Liver (tissue), 9 donors: Measurements from ENCODE around the gene SLC9A3. TPM values are rescaled to one million over a fixed set of nuclear protein-coding genes. Genes with fewer than 3 reads are reported as not detected.

Experiments
- DNase-seq: peaks from one replicate; pipeline ENCODE4 v3.0.0-alpha.2; 2017; ENCODE audit warnings: low spot score
- H3K27ac ChIP-seq, 2 donors: one replicate each; pipeline ENCODE4 v1.7.0; 2013; ENCODE audit warnings: inconsistent platforms in 2 of 2, low read length in 2 of 2, control low read depth in 1 of 2, low read depth in 1 of 2, mild to moderate bottlenecking in 1 of 2
- H3K27me3 ChIP-seq, 4 donors: one replicate each; pipeline versions ENCODE4 v1.6.1 to v1.7.0; 2013; ENCODE audit warnings: low read length in 3 of 4, inconsistent platforms in 1 of 4, mild to moderate bottlenecking in 1 of 4, moderate library complexity in 1 of 4; ENCODE audit not compliant: control insufficient read depth in 4 of 4, insufficient read depth in 4 of 4
- H3K36me3 ChIP-seq, 4 donors: one replicate each; pipeline versions ENCODE4 v1.6.1 to v1.7.0; 2013; ENCODE audit warnings: low read length in 3 of 4, mild to moderate bottlenecking in 3 of 4, low read depth in 1 of 4, moderate library complexity in 1 of 4; ENCODE audit not compliant: control insufficient read depth in 4 of 4, insufficient read depth in 3 of 4
- H3K4me1 ChIP-seq, 4 donors: one replicate each; pipeline versions ENCODE4 v1.6.1 to v1.7.0; 2013; ENCODE audit warnings: low read length in 3 of 4, mild to moderate bottlenecking in 3 of 4, moderate library complexity in 1 of 4; ENCODE audit not compliant: control insufficient read depth in 4 of 4, insufficient read depth in 4 of 4
- H3K4me3 ChIP-seq, 3 donors: one replicate each; pipeline versions ENCODE4 v1.6.1 to v1.7.0; 2013; ENCODE audit warnings: low read length in 3 of 3, control low read depth in 1 of 3, low read depth in 1 of 3, mild to moderate bottlenecking in 1 of 3
- H3K9ac ChIP-seq, 2 donors: one replicate each; pipeline ENCODE4 v1.7.0; 2013; ENCODE audit warnings: low read length in 2 of 2, mild to moderate bottlenecking in 2 of 2, moderate library complexity in 2 of 2, control low read depth in 1 of 2, low read depth in 1 of 2
- H3K9me3 ChIP-seq, 4 donors: one replicate each; pipeline versions ENCODE4 v1.6.1 to v1.7.0; 2013; ENCODE audit warnings: low read length in 3 of 4; ENCODE audit not compliant: control insufficient read depth in 4 of 4
- EGR1 ChIP-seq, 2 donors: IDR thresholded peaks; 2 replicates each; pipeline ENCODE4 v1.6.1; 2016 to 2018; ENCODE audit warnings: antibody characterized with exemption in 2 of 2, low read depth in 2 of 2
- FOXA1 ChIP-seq: IDR thresholded peaks from 2 replicates; pipeline ENCODE4 v1.6.1; 2016; ENCODE audit warnings: antibody characterized with exemption
- FOXA2 ChIP-seq: IDR thresholded peaks from 2 replicates; pipeline ENCODE4 v1.6.1; 2016; ENCODE audit warnings: antibody characterized with exemption
- GABPA ChIP-seq, 2 donors: IDR thresholded peaks in 1 of 2; conservative IDR thresholded peaks in 1 of 2; 2 replicates each; pipeline ENCODE4 v1.6.1; 2016; ENCODE audit warnings: antibody characterized with exemption in 2 of 2, mild to moderate bottlenecking in 1 of 2, moderate library complexity in 1 of 2
- HNF4A ChIP-seq, 2 donors: conservative IDR thresholded peaks; 2 replicates each; pipeline ENCODE4 v1.6.1; 2016; ENCODE audit warnings: antibody characterized with exemption in 2 of 2, mild to moderate bottlenecking in 2 of 2
- HNF4G ChIP-seq: IDR thresholded peaks from 2 replicates; pipeline ENCODE4 v1.6.1; 2016; ENCODE audit warnings: antibody characterized with exemption
- JUND ChIP-seq, 2 donors: IDR thresholded peaks; 2 replicates each; pipeline ENCODE4 v1.6.1; 2016; ENCODE audit warnings: antibody characterized with exemption in 2 of 2
- NR2F2 ChIP-seq: IDR thresholded peaks from 2 replicates; pipeline ENCODE4 v1.6.1; 2016; ENCODE audit warnings: antibody characterized with exemption
- RAD21 ChIP-seq, 2 donors: IDR thresholded peaks; 2 replicates each; pipeline ENCODE4 v1.6.1; 2016; ENCODE audit warnings: antibody characterized with exemption in 2 of 2, mild to moderate bottlenecking in 2 of 2
- RXRA ChIP-seq, 2 donors: IDR thresholded peaks; 2 replicates each; pipeline ENCODE4 v1.6.1; 2017 to 2018; ENCODE audit warnings: antibody characterized with exemption in 2 of 2, mild to moderate bottlenecking in 1 of 2
- SP1 ChIP-seq: IDR thresholded peaks from 2 replicates; pipeline ENCODE4 v1.6.1; 2018; ENCODE audit warnings: antibody characterized with exemption, mild to moderate bottlenecking
- TAF1 ChIP-seq: conservative IDR thresholded peaks from 2 replicates; pipeline ENCODE4 v1.6.1; 2016; ENCODE audit warnings: antibody characterized with exemption, mild to moderate bottlenecking
- YY1 ChIP-seq: IDR thresholded peaks from 2 replicates; pipeline ENCODE4 v1.6.1; 2016; ENCODE audit warnings: antibody characterized with exemption, mild to moderate bottlenecking
- WGBS: extraction: QIAGEN DNeasy Blood & Tissue Kit; methylation state at CpG from one replicate; pipeline ENCODE4 v1.1.7; 2013; 5-methylcytosine and 5-hydroxymethylcytosine counted together
- polyA plus RNA-seq, 2 donors: library from polyadenylated mRNA; stranded (reverse) in 1 of 2; unstranded in 1 of 2; fragments of 200-250 nt in 1 of 2; fragments of >200 nt in 1 of 2; fragmentation: Nextera tagmentation in 1 of 2; extraction: Ambion mirVana in 1 of 2; gene quantifications; one replicate each; pipeline versions ENCODE4 v1.2.1 to v1.2.3, GENCODE V29; 2013 to 2015
- total RNA-seq, 2 donors: library from RNA; depleted of rRNA; stranded (reverse); fragments of >200 nt; gene quantifications; one replicate each; pipeline ENCODE4 v1.2.3, GENCODE V29; 2014
- TF ChIP-seq, protein P1 (sequence below): IDR thresholded peaks from 2 replicates; pipeline ENCODE4 v1.6.1; 2016; ENCODE audit warnings: antibody characterized with exemption
- TF ChIP-seq, protein P2 (sequence below): IDR thresholded peaks from 2 replicates; pipeline ENCODE4 v1.6.1; 2016; ENCODE audit warnings: antibody characterized with exemption
- TF ChIP-seq, protein P3 (sequence below): IDR thresholded peaks from 2 replicates; pipeline ENCODE4 v1.6.1; 2016; ENCODE audit warnings: antibody characterized with exemption
- TF ChIP-seq, protein P4 (sequence below): IDR thresholded peaks from 2 replicates; pipeline ENCODE4 v1.6.1; 2016; ENCODE audit warnings: antibody characterized with exemption, mild to moderate bottlenecking
- TF ChIP-seq, protein P5 (sequence below): fragments of 150-350 bp; IDR thresholded peaks from 2 replicates; pipeline ENCODE4 v1.5.1; 2017; ENCODE audit warnings: improper control_type of control experiment, low read depth, low read length; ENCODE audit not compliant: missing input control
- donor health status: healthy.
- donor health status: healthy.
- donor health status: healthy.
- donor health status: healthy.
- donor health status: healthy.

Gene SLC9A3
- total and polyA plus RNA-seq, 4 donors: 0.31 to 1.0 (median 0.67) TPM

DNA sequence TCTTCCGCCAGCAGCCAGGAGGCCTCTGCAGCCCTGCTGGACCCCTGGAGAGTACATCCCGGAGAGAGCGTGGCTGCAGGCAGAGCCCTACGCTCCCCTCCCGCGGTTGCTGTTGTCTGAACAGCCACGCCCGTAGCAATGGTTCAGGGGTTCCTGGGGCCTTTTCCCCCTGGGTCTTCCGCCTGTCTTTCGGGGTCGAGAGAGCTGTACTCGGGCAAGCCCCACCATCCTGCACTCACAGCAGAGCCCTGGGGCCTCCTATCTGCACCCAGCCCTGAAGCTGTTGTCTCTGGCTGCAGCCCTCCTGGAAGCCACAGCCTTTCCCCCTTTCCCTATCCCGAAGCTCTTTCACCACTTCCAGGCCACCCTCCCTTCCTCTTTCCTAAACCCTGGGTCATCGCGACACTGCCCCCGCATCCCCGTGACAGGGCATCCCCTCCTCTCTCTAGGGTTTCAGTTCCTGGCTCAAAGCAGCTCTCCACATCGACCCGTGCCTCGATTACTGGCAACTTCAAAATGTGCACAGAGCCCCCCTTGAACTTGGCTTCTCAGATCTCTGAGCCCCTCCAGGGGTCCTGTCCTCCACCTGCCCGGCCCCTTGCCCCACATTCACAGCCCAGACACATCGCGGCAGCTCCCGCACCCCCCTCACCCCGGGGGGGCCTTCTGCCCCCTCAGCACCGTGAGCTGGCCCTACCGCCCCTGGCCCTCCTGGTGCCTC, 44.0 kb upstream of the SLC9A3 start:
- H3K36me3 ChIP-seq: no peaks in the 10 kb centered on the region
- no peak overlapping the region for H3K9ac ChIP-seq
- DNase-seq: no peak
- WGBS: 59% methylated on average over 27 of the region's 27 CpGs
- H3K27ac ChIP-seq: no peak overlapping the region
- H3K4me3 ChIP-seq: no peak overlapping the region
- peaks cover 0 to 8% (median 0%) of the 10 kb centered on the region in 4 donors for H3K9me3 ChIP-seq
- TF ChIP-seq TAF1 (no peak), RXRA (IDR thresholded peaks at IDR 0.05) (no peak), NR2F2 (no peak), HNF4G (no peak), FOXA1 (no peak), YY1 (no peak), FOXA2 (no peak), SP1 (no peak), RAD21 (IDR thresholded peaks at IDR 0.05) (no peak), EGR1 (IDR thresholded peaks at IDR 0.05; ENCODE audit: low read depth in 2 of 2) (no peak)
- TF ChIP-seq, protein P1, sequence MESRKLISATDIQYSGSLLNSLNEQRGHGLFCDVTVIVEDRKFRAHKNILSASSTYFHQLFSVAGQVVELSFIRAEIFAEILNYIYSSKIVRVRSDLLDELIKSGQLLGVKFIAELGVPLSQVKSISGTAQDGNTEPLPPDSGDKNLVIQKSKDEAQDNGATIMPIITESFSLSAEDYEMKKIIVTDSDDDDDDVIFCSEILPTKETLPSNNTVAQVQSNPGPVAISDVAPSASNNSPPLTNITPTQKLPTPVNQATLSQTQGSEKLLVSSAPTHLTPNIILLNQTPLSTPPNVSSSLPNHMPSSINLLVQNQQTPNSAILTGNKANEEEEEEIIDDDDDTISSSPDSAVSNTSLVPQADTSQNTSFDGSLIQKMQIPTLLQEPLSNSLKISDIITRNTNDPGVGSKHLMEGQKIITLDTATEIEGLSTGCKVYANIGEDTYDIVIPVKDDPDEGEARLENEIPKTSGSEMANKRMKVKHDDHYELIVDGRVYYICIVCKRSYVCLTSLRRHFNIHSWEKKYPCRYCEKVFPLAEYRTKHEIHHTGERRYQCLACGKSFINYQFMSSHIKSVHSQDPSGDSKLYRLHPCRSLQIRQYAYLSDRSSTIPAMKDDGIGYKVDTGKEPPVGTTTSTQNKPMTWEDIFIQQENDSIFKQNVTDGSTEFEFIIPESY: no peak
- TF ChIP-seq, protein P2, sequence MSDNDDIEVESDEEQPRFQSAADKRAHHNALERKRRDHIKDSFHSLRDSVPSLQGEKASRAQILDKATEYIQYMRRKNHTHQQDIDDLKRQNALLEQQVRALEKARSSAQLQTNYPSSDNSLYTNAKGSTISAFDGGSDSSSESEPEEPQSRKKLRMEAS: no peak
- TF ChIP-seq, protein P3, sequence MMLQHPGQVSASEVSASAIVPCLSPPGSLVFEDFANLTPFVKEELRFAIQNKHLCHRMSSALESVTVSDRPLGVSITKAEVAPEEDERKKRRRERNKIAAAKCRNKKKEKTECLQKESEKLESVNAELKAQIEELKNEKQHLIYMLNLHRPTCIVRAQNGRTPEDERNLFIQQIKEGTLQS: no peak
- H3K4me1 ChIP-seq: no peaks in the 10 kb centered on the region
- H3K27me3 ChIP-seq: peaks cover 0 to 7% (median 3%) of the 10 kb centered on the region in 4 donors

DNA sequence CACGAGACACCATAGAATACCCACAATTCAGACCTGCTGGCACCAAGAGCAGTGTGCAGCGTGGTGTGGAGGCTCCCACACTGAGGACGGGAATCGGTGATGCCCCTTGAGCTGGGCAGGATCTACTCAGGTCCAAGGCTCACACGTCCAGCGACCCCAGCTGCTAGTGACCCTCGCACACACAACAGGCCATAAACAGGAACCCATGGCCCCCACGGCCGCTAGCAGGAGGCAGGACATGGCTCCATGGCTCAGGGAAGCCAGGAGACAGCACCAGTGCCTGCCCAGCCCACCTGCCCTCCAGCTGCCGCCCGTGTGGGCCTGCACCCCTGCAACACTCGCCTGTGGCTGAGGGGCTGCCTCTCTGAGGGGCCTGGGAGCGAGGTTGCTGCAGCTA, 43.4 kb upstream of the SLC9A3 start:
- Histone ChIP-seq H3K4me3 (no peak overlapping the region), H3K27me3 (peaks cover 0 to 7% (median 3%) of the 10 kb centered on the region in 4 donors), H3K36me3 (no peaks in the 10 kb centered on the region), H3K9ac (no peak overlapping the region), H3K9me3 (peaks cover 0 to 8% (median 0%) of the 10 kb centered on the region in 4 donors), H3K27ac (no peak overlapping the region), H3K4me1 (no peaks in the 10 kb centered on the region)
- TF ChIP-seq HNF4G (no peak), RAD21 (IDR thresholded peaks at IDR 0.05) (no peak), FOXA1 (no peak), YY1 (no peak), RXRA (IDR thresholded peaks at IDR 0.05) (no peak), TAF1 (no peak), FOXA2 (no peak), NR2F2 (no peak), EGR1 (IDR thresholded peaks at IDR 0.05; ENCODE audit: low read depth in 2 of 2) (no peak), JUND (IDR thresholded peaks at IDR 0.05) (no peak), HNF4A (conservative IDR thresholded peaks at IDR 0.05) (no peak), GABPA (IDR thresholded peaks at IDR 0.05 in 1 of 2, conservative IDR thresholded peaks at IDR 0.05 in 1 of 2) (no peak), SP1 (no peak)
- TF ChIP-seq, protein P4, sequence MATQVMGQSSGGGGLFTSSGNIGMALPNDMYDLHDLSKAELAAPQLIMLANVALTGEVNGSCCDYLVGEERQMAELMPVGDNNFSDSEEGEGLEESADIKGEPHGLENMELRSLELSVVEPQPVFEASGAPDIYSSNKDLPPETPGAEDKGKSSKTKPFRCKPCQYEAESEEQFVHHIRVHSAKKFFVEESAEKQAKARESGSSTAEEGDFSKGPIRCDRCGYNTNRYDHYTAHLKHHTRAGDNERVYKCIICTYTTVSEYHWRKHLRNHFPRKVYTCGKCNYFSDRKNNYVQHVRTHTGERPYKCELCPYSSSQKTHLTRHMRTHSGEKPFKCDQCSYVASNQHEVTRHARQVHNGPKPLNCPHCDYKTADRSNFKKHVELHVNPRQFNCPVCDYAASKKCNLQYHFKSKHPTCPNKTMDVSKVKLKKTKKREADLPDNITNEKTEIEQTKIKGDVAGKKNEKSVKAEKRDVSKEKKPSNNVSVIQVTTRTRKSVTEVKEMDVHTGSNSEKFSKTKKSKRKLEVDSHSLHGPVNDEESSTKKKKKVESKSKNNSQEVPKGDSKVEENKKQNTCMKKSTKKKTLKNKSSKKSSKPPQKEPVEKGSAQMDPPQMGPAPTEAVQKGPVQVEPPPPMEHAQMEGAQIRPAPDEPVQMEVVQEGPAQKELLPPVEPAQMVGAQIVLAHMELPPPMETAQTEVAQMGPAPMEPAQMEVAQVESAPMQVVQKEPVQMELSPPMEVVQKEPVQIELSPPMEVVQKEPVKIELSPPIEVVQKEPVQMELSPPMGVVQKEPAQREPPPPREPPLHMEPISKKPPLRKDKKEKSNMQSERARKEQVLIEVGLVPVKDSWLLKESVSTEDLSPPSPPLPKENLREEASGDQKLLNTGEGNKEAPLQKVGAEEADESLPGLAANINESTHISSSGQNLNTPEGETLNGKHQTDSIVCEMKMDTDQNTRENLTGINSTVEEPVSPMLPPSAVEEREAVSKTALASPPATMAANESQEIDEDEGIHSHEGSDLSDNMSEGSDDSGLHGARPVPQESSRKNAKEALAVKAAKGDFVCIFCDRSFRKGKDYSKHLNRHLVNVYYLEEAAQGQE: no peak
- TF ChIP-seq, protein P3: no peak
- TF ChIP-seq, protein P1: no peak
- TF ChIP-seq, protein P5, sequence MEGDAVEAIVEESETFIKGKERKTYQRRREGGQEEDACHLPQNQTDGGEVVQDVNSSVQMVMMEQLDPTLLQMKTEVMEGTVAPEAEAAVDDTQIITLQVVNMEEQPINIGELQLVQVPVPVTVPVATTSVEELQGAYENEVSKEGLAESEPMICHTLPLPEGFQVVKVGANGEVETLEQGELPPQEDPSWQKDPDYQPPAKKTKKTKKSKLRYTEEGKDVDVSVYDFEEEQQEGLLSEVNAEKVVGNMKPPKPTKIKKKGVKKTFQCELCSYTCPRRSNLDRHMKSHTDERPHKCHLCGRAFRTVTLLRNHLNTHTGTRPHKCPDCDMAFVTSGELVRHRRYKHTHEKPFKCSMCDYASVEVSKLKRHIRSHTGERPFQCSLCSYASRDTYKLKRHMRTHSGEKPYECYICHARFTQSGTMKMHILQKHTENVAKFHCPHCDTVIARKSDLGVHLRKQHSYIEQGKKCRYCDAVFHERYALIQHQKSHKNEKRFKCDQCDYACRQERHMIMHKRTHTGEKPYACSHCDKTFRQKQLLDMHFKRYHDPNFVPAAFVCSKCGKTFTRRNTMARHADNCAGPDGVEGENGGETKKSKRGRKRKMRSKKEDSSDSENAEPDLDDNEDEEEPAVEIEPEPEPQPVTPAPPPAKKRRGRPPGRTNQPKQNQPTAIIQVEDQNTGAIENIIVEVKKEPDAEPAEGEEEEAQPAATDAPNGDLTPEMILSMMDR: no peak
- TF ChIP-seq, protein P2: no peak
- 75% methylated on average over 13 of the region's 13 CpGs for WGBS
- DNase-seq: no peak
